ENCODE data around the gene TAF12.
"Not testable (repeated sequence)": the region's sequence is repeated elsewhere in the genome, so short reads cannot be mapped to it uniquely, and the experiment has no call there.

- not testable (repeated sequence) for TF ChIP-seq POLR2A (IDR thresholded peaks at IDR 0.05; ENCODE audit: low read depth, low read length); POLR2AphosphoS5 (IDR thresholded peaks at IDR 0.05; ENCODE audit: low read depth, low read length); TAF1 (IDR thresholded peaks at IDR 0.05; ENCODE audit: borderline replicate concordance, low read depth, low read length)
These were observed 56.1 kb downstream of the TAF12 start for GRCh38 chr1:28586585-28587391.
